NT2/D1 (cell line): ENCODE measurements around the gene SLC25A14.

Source experiments
- SUZ12 ChIP-seq: IDR thresholded peaks from 2 replicates; pipeline ENCODE4 v1.6.1; 2011; ENCODE audit not compliant: insufficient read length, insufficient read depth; ENCODE audit errors: extremely low read depth
- YY1 ChIP-seq: IDR thresholded peaks from 2 replicates; pipeline ENCODE4 v1.6.1; 2011; ENCODE audit not compliant: insufficient read length, insufficient read depth
- ZNF274 ChIP-seq: IDR thresholded peaks from 2 replicates; pipeline ENCODE4 v1.6.1; 2011; ENCODE audit warnings: mild to moderate bottlenecking, low read depth, low read length

DNA sequence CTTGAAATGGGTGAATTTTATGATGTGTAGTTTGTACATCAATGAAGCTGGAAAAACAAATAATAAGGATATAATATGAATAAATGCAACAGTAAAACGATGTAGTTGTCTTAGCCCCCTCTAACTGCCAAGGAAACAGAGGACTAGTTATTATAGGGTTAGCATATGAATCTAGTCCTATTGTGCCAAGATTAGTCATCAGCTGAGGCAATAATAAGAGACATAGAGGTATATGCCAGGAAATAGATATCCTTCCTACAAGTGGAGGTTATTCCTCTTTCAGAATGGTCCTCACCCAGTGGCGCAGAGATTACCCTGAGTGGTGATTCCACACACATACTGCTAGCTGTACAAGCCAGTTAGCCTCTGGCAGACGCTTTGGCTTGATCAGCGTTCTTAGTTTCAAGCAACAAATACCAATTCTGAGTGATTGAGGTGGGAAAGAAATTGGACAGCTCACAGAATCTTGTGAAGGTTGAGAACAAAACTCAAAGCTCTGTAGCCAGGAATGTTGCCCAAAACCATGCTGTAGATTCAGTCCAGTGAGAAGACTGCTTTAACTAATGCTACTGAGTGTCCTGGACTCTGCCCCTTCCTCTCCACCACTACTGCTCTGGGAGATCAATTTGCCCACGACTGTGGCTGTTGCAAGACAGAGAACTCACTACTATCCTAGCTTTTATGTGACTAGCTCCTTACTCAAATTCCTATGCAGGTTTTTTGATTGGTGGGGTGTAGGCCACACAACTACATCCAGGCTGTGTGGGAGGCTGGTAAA, 44.0 kb upstream of the SLC25A14 start:
- TF ChIP-seq YY1 (no peak), SUZ12 (no peak), ZNF274 (no peak)
